Glutamatergic neuron (in vitro differentiated cells): ENCODE results near the gene GTF2A1L. TPM values are rescaled to one million over a fixed set of nuclear protein-coding genes. Genes with fewer than 3 reads are reported as not detected.

Source experiments
- DNase-seq: peaks from one replicate; pipeline ENCODE4 v3.0.0; 2022
- H3K27ac Mint-ChIP-seq: one replicate; pipeline ENCODE4 v1.8.0; 2020; ENCODE audit warnings: mild to moderate bottlenecking, mixed read lengths, inconsistent platforms; ENCODE audit not compliant: unreplicated experiment
- H3K27me3 Mint-ChIP-seq: one replicate; pipeline ENCODE4 v1.8.0; 2020; ENCODE audit warnings: mild to moderate bottlenecking, moderate library complexity, mixed read lengths, inconsistent platforms; ENCODE audit not compliant: unreplicated experiment
- H3K36me3 Mint-ChIP-seq: one replicate; pipeline ENCODE4 v1.8.0; 2020; ENCODE audit warnings: mild to moderate bottlenecking, mixed read lengths, inconsistent platforms; ENCODE audit not compliant: unreplicated experiment
- H3K4me1 Mint-ChIP-seq: one replicate; pipeline ENCODE4 v1.8.0; 2020; ENCODE audit warnings: mild to moderate bottlenecking, low read depth, mixed read lengths, inconsistent platforms; ENCODE audit not compliant: unreplicated experiment
- H3K4me3 Mint-ChIP-seq: one replicate; pipeline ENCODE4 v1.8.0; 2020; ENCODE audit warnings: mild to moderate bottlenecking, mixed read lengths, inconsistent platforms; ENCODE audit not compliant: unreplicated experiment
- H3K9me3 Mint-ChIP-seq: one replicate; pipeline ENCODE4 v1.8.0; 2020; ENCODE audit warnings: mild to moderate bottlenecking, moderate library complexity, mixed read lengths, inconsistent platforms; ENCODE audit not compliant: unreplicated experiment
- long read RNA-seq: library from polyadenylated mRNA; unstranded; transcript quantifications from one replicate; pipeline ENCODE4 v2.0.0, GENCODE V29; 2020; ENCODE audit not compliant: unreplicated experiment
- total RNA-seq: library from RNA; stranded (reverse); fragmentation: NEBNext Ultra II Directional; extraction: Animal tissue kit (Norgen Biotek cat#: 25700); gene quantifications from one replicate; pipeline ENCODE4 v1.2.1, GENCODE V29; 2021; ENCODE audit not compliant: unreplicated experiment
- TF ChIP-seq, protein P1 (sequence below): fragments of 200-600 bp; sonication (generic); IDR thresholded peaks from one replicate; pipeline ENCODE4 v1.5.0; 2021; ENCODE audit not compliant: partially characterized antibody, unreplicated experiment

Gene GTF2A1L
- total RNA-seq = not detected
- long read RNA-seq = 0 reads

- TF ChIP-seq, protein P1, sequence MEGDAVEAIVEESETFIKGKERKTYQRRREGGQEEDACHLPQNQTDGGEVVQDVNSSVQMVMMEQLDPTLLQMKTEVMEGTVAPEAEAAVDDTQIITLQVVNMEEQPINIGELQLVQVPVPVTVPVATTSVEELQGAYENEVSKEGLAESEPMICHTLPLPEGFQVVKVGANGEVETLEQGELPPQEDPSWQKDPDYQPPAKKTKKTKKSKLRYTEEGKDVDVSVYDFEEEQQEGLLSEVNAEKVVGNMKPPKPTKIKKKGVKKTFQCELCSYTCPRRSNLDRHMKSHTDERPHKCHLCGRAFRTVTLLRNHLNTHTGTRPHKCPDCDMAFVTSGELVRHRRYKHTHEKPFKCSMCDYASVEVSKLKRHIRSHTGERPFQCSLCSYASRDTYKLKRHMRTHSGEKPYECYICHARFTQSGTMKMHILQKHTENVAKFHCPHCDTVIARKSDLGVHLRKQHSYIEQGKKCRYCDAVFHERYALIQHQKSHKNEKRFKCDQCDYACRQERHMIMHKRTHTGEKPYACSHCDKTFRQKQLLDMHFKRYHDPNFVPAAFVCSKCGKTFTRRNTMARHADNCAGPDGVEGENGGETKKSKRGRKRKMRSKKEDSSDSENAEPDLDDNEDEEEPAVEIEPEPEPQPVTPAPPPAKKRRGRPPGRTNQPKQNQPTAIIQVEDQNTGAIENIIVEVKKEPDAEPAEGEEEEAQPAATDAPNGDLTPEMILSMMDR = no peak
- DNase-seq = no peak
Measured at GRCh38 chr2:48617618-48618017, at the start of gene GTF2A1L. TSS of gene GTF2A1L (plus strand) at chr2:48617856. CDS start at chr2:48617875, 19 bp downstream.

GRCh38 chr2:48568547-48568946 lies 49.1 kb upstream of the GTF2A1L start:
- Mint-ChIP-seq H3K4me3 (no peak overlapping the region), H3K9me3 (peaks cover 1% of the 10 kb centered on the region), H3K27me3 (peaks cover 4% of the 10 kb centered on the region), H3K4me1 (no peaks in the 10 kb centered on the region), H3K27ac (no peak overlapping the region), H3K36me3 (no peaks in the 10 kb centered on the region)
- TF ChIP-seq, protein P1 = no peak
- DNase-seq = no peak

More at GRCh38 chr2:48617618-48618017, at the start of gene GTF2A1L:
- H3K36me3 Mint-ChIP-seq = peaks cover 6% of the 10 kb centered on the region
- H3K4me3 Mint-ChIP-seq = no peak within 1 kb of the TSS
- no peaks in the 10 kb centered on the region for H3K27me3 Mint-ChIP-seq
- H3K9me3 Mint-ChIP-seq = peaks cover 4% of the 10 kb centered on the region
- no peak within 1 kb of the TSS for H3K27ac Mint-ChIP-seq
- H3K4me1 Mint-ChIP-seq = no peaks in the 10 kb centered on the region

GRCh38 chr2:48569433-48569832 lies 48.2 kb upstream of the GTF2A1L start:
- Mint-ChIP-seq H3K27me3 (peaks cover 4% of the 10 kb centered on the region), H3K4me3 (no peak overlapping the region), H3K27ac (no peak overlapping the region), H3K4me1 (no peaks in the 10 kb centered on the region), H3K36me3 (no peaks in the 10 kb centered on the region), H3K9me3 (peaks cover under 1% of the 10 kb centered on the region)
- DNase-seq = no peak
- TF ChIP-seq, protein P1 = no peak

DNA sequence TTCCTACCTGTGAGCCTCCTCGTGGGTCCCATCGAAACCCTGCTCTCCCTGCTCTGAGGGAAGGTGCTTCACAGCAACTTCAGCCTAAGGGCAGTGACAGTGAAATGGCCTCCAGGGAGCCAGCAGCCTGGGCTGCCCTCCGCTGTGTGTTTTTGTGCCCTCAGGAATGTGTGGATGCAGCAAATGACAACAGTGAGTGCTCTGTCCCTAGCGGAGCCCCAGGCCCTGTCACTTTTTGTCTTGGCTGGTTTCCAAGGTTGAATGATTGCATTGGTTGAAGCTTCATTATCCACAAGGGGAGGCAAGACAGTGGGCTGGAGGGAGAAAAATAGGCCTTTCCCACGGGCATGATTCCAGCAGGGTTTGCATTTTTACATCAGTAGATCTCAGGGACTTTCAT lies 44.8 kb upstream of the GTF2A1L start:
- Mint-ChIP-seq H3K27ac (no peak overlapping the region), H3K9me3 (no peaks in the 10 kb centered on the region), H3K4me3 (no peak overlapping the region), H3K4me1 (no peaks in the 10 kb centered on the region), H3K27me3 (peaks cover 2% of the 10 kb centered on the region), H3K36me3 (no peaks in the 10 kb centered on the region)
- DNase-seq = peak; percentile 34
- TF ChIP-seq, protein P1 = no peak

- no peak for DNase-seq
- TF ChIP-seq, protein P1 = no peak
- H3K4me1 Mint-ChIP-seq = no peaks in the 10 kb centered on the region
- H3K27me3 Mint-ChIP-seq = peaks cover 2% of the 10 kb centered on the region
- H3K9me3 Mint-ChIP-seq = no peaks in the 10 kb centered on the region
- H3K4me3 Mint-ChIP-seq = no peak overlapping the region
- no peak overlapping the region for H3K27ac Mint-ChIP-seq
- H3K36me3 Mint-ChIP-seq = no peaks in the 10 kb centered on the region
Measured at GRCh38 chr2:48574353-48575287, 43.0 kb upstream of the GTF2A1L start.
